Measurements from ENCODE around the gene MSRB1. TPM values are rescaled to one million over a fixed set of nuclear protein-coding genes. Genes with fewer than 3 reads are reported as not detected.
A peak's percentile ranks its signal among the peaks of the same experiment; 100 is the strongest.
"Not testable (repeated sequence)": the region's sequence is repeated elsewhere in the genome, so short reads cannot be mapped to it uniquely, and the experiment has no call there.

Gene MSRB1
- total RNA-seq, 1 experiment from 2014 or later = 5.8 TPM

DNA sequence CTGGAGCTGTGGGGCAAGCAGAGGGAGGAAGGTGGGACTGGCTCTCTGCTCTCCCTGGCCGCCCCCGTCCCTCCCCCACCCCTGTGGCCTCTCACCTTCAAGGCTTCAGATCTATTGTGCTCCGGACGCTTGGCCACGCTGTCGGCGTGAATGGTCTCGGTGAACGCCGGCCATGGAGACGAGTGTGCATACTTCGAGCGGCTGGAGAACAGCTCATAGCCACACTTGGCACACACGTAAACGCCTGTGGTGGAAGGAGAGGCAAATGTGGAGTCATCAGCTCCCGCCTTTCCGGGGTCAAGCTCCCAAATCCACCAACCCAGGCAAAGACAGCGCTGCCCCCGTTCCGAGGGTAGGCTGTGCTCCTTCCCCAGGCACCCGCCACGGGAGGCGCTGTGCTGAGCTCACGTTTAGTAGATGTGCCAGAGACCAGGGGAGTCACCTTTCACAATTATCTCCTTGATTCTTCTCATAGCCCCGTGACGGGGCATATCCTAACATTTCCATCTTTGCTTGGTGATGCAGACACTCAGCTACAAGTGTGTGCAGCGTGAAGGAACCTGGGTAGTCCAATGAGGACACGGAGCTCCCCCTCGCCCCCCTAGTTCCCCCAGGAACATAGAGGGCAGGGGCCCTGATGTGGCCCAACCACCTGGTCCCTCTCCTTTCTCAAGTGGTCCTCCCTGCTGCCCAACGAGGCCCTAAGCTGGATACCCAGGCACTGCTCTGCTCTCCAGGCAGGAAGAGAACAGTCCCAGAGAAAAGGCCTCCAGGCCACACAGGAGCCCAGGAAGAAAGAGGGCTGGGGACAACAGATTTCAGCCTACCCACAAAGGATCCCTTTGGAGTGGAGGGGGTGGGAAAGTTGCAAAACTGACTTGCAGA, 1.6 kb downstream of the MSRB1 start:
- H3K27ac Mint-ChIP-seq (ENCODE audit: low read depth, unreplicated experiment) = no peak overlapping the region
- peaks cover 22% of the 10 kb centered on the region for H3K36me3 Mint-ChIP-seq (ENCODE audit: insufficient read depth, unreplicated experiment)
- ChIA-PET POLR2A (interaction anchor here (1.4 to 2.8 kb wide), 4 partner anchors 17 to 23 kb away, joined by 3 to 33 read pairs (median 8); partner anchors contain the start of genes NDUFB10 and RPS2), CTCF (interaction anchor here (0.5 to 1.8 kb wide), 5 partner anchors 10 to 181 kb away, joined by 3 to 8 read pairs (median 3); no protein-coding TSS in a partner anchor)
- H3K9me3 Mint-ChIP-seq (ENCODE audit: unreplicated experiment) = no peaks in the 10 kb centered on the region
- TF ChIP-seq, protein P1, sequence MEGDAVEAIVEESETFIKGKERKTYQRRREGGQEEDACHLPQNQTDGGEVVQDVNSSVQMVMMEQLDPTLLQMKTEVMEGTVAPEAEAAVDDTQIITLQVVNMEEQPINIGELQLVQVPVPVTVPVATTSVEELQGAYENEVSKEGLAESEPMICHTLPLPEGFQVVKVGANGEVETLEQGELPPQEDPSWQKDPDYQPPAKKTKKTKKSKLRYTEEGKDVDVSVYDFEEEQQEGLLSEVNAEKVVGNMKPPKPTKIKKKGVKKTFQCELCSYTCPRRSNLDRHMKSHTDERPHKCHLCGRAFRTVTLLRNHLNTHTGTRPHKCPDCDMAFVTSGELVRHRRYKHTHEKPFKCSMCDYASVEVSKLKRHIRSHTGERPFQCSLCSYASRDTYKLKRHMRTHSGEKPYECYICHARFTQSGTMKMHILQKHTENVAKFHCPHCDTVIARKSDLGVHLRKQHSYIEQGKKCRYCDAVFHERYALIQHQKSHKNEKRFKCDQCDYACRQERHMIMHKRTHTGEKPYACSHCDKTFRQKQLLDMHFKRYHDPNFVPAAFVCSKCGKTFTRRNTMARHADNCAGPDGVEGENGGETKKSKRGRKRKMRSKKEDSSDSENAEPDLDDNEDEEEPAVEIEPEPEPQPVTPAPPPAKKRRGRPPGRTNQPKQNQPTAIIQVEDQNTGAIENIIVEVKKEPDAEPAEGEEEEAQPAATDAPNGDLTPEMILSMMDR (IDR thresholded peaks at IDR 0.05; ENCODE audit: unreplicated experiment) = no peak
- intact Hi-C loops (cut with micrococcal nuclease) = no loop called here
- no peak for DNase-seq (ENCODE audit: unreplicated experiment)
- BruUV-seq (replicated peaks) = no TSS peak
- peaks cover 5% of the 10 kb centered on the region for H3K4me1 Mint-ChIP-seq (ENCODE audit: insufficient read depth, unreplicated experiment)
- H3K27me3 Mint-ChIP-seq (ENCODE audit: insufficient read depth, unreplicated experiment) = no peaks in the 10 kb centered on the region
- peak overlapping the region; percentile 87 for H3K4me3 Mint-ChIP-seq (ENCODE audit: unreplicated experiment)

- no peak overlapping the region for H3K4me3 Mint-ChIP-seq (ENCODE audit: unreplicated experiment)
- ChIA-PET CTCF (interaction anchor here (0.8 to 1.8 kb wide), 4 partner anchors 10 to 1616 kb away, joined by 3 to 8 read pairs (median 3); no protein-coding TSS in a partner anchor), POLR2A (interaction anchor here (1.4 to 1.5 kb wide), 2 partner anchors 18 to 24 kb away, joined by 3 to 4 read pairs; partner anchors contain the start of gene RPS2)
- no peak overlapping the region for H3K27ac Mint-ChIP-seq (ENCODE audit: low read depth, unreplicated experiment)
- TF ChIP-seq, protein P1 (IDR thresholded peaks at IDR 0.05; ENCODE audit: unreplicated experiment) = no peak
- H3K27me3 Mint-ChIP-seq (ENCODE audit: insufficient read depth, unreplicated experiment) = no peaks in the 10 kb centered on the region
- BruUV-seq (replicated peaks) = no TSS peak
- DNase-seq (ENCODE audit: unreplicated experiment) = no peak
- no peaks in the 10 kb centered on the region for H3K9me3 Mint-ChIP-seq (ENCODE audit: unreplicated experiment)
- H3K36me3 Mint-ChIP-seq (ENCODE audit: insufficient read depth, unreplicated experiment) = peaks cover 22% of the 10 kb centered on the region
- peaks cover 5% of the 10 kb centered on the region for H3K4me1 Mint-ChIP-seq (ENCODE audit: insufficient read depth, unreplicated experiment)
- intact Hi-C loops (cut with micrococcal nuclease) = no loop called here
Observed at GRCh38 chr16:1940273-1941161, 2.5 kb downstream of the MSRB1 start.

- CTCF ChIA-PET = interaction anchor here (0.6 to 1.4 kb wide), 4 partner anchors 10 to 1615 kb away, joined by 3 read pairs; no protein-coding TSS in a partner anchor
- H3K27ac Mint-ChIP-seq (ENCODE audit: low read depth, unreplicated experiment); intact Hi-C loops (cut with micrococcal nuclease); H3K4me1 Mint-ChIP-seq (ENCODE audit: insufficient read depth, unreplicated experiment); H3K9me3 Mint-ChIP-seq (ENCODE audit: unreplicated experiment); BruUV-seq (replicated peaks); H3K4me3 Mint-ChIP-seq (ENCODE audit: unreplicated experiment); DNase-seq (ENCODE audit: unreplicated experiment); H3K27me3 Mint-ChIP-seq (ENCODE audit: insufficient read depth, unreplicated experiment): not testable (repeated sequence)
- peaks cover 22% of the 10 kb centered on the region for H3K36me3 Mint-ChIP-seq (ENCODE audit: insufficient read depth, unreplicated experiment)
- POLR2A ChIA-PET = interaction anchor here (1.5 kb wide), 1 partner anchor 25 kb away, joined by 4 read pairs; the partner anchor contains the start of gene RPS2
Observed at GRCh38 chr16:1939833-1940232, 3.2 kb downstream of the MSRB1 start.

- POLR2A ChIA-PET = no interaction called here
- Mint-ChIP-seq H3K4me1 (ENCODE audit: insufficient read depth, unreplicated experiment) (peaks cover 5% of the 10 kb centered on the region), H3K27me3 (ENCODE audit: insufficient read depth, unreplicated experiment) (no peaks in the 10 kb centered on the region), H3K27ac (ENCODE audit: low read depth, unreplicated experiment) (no peak overlapping the region), H3K9me3 (ENCODE audit: unreplicated experiment) (no peaks in the 10 kb centered on the region), H3K4me3 (ENCODE audit: unreplicated experiment) (no peak overlapping the region), H3K36me3 (ENCODE audit: insufficient read depth, unreplicated experiment) (peaks cover 22% of the 10 kb centered on the region)
- intact Hi-C loops (cut with micrococcal nuclease) = no loop called here
- no peak for DNase-seq (ENCODE audit: unreplicated experiment)
- CTCF ChIA-PET = interaction anchor here (0.7 to 1.4 kb wide), 2 partner anchors 73 to 89 kb away, joined by 3 read pairs; no protein-coding TSS in a partner anchor
- BruUV-seq (replicated peaks) = no TSS peak
- TF ChIP-seq, protein P1 (IDR thresholded peaks at IDR 0.05; ENCODE audit: unreplicated experiment) = no peak
Observed at GRCh38 chr16:1938910-1939309, 4.1 kb downstream of the MSRB1 start.
